MM.1S (cell line): ENCODE data around the gene GBX2.

Experiments used
- DNase-seq: peaks from one replicate; pipeline ENCODE4 v3.0.0-alpha.2; 2015
- H2AFZ ChIP-seq: fragments of 300-600 bp; sonication (generic); 2 replicates; pipeline ENCODE4 v1.6.0; 2016; ENCODE audit warnings: antibody characterized with exemption, low read length
- H3F3A ChIP-seq: fragments of 300-600 bp; sonication (generic); 2 replicates; pipeline ENCODE4 v1.6.1; 2016; ENCODE audit warnings: mild to moderate bottlenecking, antibody characterized with exemption, low read length, moderate library complexity, mixed read lengths; ENCODE audit not compliant: insufficient read depth
- H3K27ac ChIP-seq: fragments of 300-600 bp; sonication (generic); 2 replicates; pipeline ENCODE4 v1.5.1; 2016; ENCODE audit warnings: mild to moderate bottlenecking, low read length
- H3K27me3 ChIP-seq: fragments of 300-600 bp; sonication (generic); replicated peaks from 2 replicates; pipeline ENCODE4 v1.6.0; 2016; ENCODE audit warnings: low read length; ENCODE audit not compliant: insufficient read depth
- H3K36me3 ChIP-seq: fragments of 300-600 bp; sonication (generic); replicated peaks from 2 replicates; pipeline ENCODE4 v1.6.1; 2016; ENCODE audit warnings: mild to moderate bottlenecking, low read length, mixed read lengths; ENCODE audit not compliant: insufficient read depth
- H3K4me1 ChIP-seq: fragments of 300-600 bp; sonication (generic); 2 replicates; pipeline ENCODE4 v1.6.1; 2016; ENCODE audit warnings: low read length, mixed read lengths
- H3K4me2 ChIP-seq: fragments of 300-600 bp; sonication (generic); 2 replicates; pipeline ENCODE4 v1.6.0; 2016; ENCODE audit warnings: low read depth, low read length
- H3K4me3 ChIP-seq: fragments of 300-600 bp; sonication (generic); 2 replicates; pipeline ENCODE4 v1.5.1; 2016; ENCODE audit warnings: low read length, mixed read lengths
- H3K79me2 ChIP-seq: fragments of 300-600 bp; sonication (generic); 2 replicates; pipeline ENCODE4 v1.6.1; 2016; ENCODE audit warnings: mixed run types, low read length, mixed read lengths
- H3K9ac ChIP-seq: fragments of 300-600 bp; sonication (generic); 2 replicates; pipeline ENCODE4 v1.6.1; 2016; ENCODE audit warnings: low read length, mixed read lengths
- H3K9me2 ChIP-seq: fragments of 300-600 bp; sonication (generic); replicated peaks from 2 replicates; pipeline ENCODE4 v1.6.1; 2016; ENCODE audit warnings: mild to moderate bottlenecking, low read length, mixed read lengths; ENCODE audit not compliant: insufficient read depth
- H3K9me3 ChIP-seq: fragments of 300-600 bp; sonication (generic); replicated peaks from 2 replicates; pipeline ENCODE4 v1.6.1; 2016; ENCODE audit warnings: mild to moderate bottlenecking, low read length, mixed read lengths; ENCODE audit not compliant: insufficient read depth
- H4K20me1 ChIP-seq: fragments of 300-600 bp; sonication (generic); 2 replicates; pipeline ENCODE4 v1.6.1; 2016; ENCODE audit warnings: mild to moderate bottlenecking, low read length, moderate library complexity, mixed read lengths; ENCODE audit not compliant: insufficient read depth
- CTCF ChIP-seq: fragments of 300-600 bp; sonication (generic); IDR thresholded peaks from 2 replicates; pipeline ENCODE4 v1.5.1; 2016; ENCODE audit warnings: antibody characterized with exemption, low read length, mixed read lengths
- EZH2 ChIP-seq: fragments of 300-600 bp; sonication (generic); optimal IDR thresholded peaks from 2 replicates; pipeline ENCODE3; 2017; ENCODE audit warnings: low read depth, mild to moderate bottlenecking, antibody characterized with exemption, low read length, mixed read lengths
- EZH2phosphoT487 ChIP-seq: fragments of 300-600 bp; sonication (generic); IDR thresholded peaks from 2 replicates; pipeline ENCODE4 v1.6.1; 2018; ENCODE audit warnings: antibody characterized with exemption, low read length

The GBX2 gene

DNA sequence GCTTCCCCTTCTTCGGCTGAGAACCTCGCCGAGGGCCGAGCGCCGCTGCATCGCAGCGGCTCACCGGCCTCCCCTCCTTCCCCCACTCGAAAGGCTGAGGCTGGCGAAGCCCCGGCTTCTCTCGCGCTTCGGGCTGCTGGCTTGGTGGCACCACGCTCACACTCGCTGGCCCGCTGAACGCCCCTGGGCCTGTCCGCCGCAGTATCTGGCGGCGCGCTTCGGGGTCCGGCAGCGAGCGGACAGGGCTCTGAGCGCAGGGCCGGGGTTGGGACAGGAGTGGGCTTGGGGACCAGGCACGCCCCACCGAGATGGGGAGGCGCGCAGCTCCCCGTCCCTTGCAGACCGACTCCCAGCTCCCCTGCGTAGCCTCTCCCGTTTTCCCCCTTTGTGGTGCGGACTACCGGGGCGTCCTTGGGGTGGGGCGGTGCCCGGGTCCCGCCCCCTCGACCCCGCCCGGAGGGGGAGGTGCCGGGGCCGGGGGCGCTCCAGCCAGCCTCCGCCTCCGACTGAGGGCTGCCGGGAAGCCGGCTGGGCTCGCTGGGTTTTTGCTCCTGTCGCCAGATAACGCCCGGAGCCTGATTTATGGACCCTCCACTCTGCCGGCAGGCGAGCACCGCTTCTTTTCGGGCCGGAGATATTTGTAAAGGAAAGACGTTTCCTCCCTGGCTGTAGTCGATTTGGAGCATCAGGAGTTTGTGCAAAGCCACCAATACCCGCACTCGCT lies 3.8 kb downstream of the GBX2 start:
- no peaks in the 10 kb centered on the region for H3K9me2 ChIP-seq
- H3K36me3 ChIP-seq, result no peaks in the 10 kb centered on the region
- H3K79me2 ChIP-seq, result no peaks in the 10 kb centered on the region
- no peak for DNase-seq
- peaks cover 51% of the 10 kb centered on the region for H3K27me3 ChIP-seq
- TF ChIP-seq EZH2 (no peak), EZH2phosphoT487 (no peak), CTCF (no peak)
- no peak overlapping the region for H3K4me3 ChIP-seq
- H3F3A ChIP-seq, result no peaks in the 10 kb centered on the region
- no peaks in the 10 kb centered on the region for H3K9me3 ChIP-seq
- no peak overlapping the region for H3K27ac ChIP-seq
- H3K4me1 ChIP-seq, result no peaks in the 10 kb centered on the region
- no peak overlapping the region for H2AFZ ChIP-seq
- no peaks in the 10 kb centered on the region for H4K20me1 ChIP-seq
- no peak overlapping the region for H3K4me2 ChIP-seq
- no peak overlapping the region for H3K9ac ChIP-seq

DNA sequence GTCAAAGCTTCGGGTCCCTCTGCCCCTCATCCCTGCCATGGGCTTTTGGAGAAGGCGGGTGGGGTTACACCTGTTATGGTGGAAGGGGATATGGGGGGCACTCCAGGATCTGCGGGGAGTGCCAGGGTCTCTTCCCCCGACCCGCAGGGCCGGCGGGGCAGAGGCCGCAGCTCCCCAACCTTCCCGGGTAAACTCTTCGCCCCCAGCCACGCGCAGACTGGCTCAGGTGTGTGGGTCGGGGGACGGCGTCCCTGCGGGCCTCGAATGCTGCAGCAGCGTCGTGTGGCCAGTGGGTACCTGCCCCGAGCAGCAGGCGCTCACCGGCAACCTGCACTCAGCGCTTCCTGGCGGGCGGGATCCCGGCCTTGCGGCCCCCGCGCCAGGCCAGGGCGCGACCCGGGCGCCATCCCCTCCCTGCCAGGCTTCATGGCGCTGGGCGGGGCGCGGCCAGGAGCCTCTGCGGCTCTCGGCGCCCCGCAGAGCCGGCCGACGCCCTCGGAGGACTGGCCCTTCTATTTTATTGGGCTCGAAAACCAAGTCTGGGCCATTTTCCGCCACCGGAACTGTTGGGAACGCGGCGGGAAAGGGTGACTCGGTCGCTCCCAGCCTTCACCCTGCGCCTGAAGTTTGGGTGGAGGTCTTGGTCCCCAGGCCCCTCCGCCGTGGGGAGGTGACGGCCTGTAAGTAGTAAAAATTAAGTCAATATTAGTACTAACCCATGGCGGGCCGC lies 4.5 kb downstream of the GBX2 start:
- Histone ChIP-seq H4K20me1 (no peaks in the 10 kb centered on the region), H3K4me3 (no peak overlapping the region), H3K9ac (no peak overlapping the region), H3K27ac (no peak overlapping the region), H3K79me2 (no peaks in the 10 kb centered on the region), H3K27me3 (peaks cover 56% of the 10 kb centered on the region), H3K36me3 (no peaks in the 10 kb centered on the region), H2AFZ (no peak overlapping the region), H3K4me2 (no peak overlapping the region), H3K9me3 (no peaks in the 10 kb centered on the region), H3F3A (no peaks in the 10 kb centered on the region), H3K4me1 (no peaks in the 10 kb centered on the region), H3K9me2 (no peaks in the 10 kb centered on the region)
- DNase-seq, result no peak
- TF ChIP-seq CTCF (no peak), EZH2phosphoT487 (no peak), EZH2 (no peak)

GRCh38 chr2:236162882-236163470 lies 5.2 kb downstream of the GBX2 start:
- no peak overlapping the region for H3K4me2 ChIP-seq
- no peak overlapping the region for H3K9ac ChIP-seq
- no peak for TF ChIP-seq CTCF
- no peaks in the 10 kb centered on the region for H3F3A ChIP-seq
- no peaks in the 10 kb centered on the region for H3K4me1 ChIP-seq
- H3K9me3 ChIP-seq, result no peaks in the 10 kb centered on the region
- H3K27me3 ChIP-seq, result peaks cover 57% of the 10 kb centered on the region
- no peaks in the 10 kb centered on the region for H3K79me2 ChIP-seq
- H4K20me1 ChIP-seq, result no peaks in the 10 kb centered on the region
- no peak overlapping the region for H2AFZ ChIP-seq
- no peak overlapping the region for H3K27ac ChIP-seq
- no peak for DNase-seq
- H3K4me3 ChIP-seq, result no peak overlapping the region
- H3K9me2 ChIP-seq, result no peaks in the 10 kb centered on the region
- no peaks in the 10 kb centered on the region for H3K36me3 ChIP-seq
